Measurements from ENCODE around the gene MYO5B.

DNA sequence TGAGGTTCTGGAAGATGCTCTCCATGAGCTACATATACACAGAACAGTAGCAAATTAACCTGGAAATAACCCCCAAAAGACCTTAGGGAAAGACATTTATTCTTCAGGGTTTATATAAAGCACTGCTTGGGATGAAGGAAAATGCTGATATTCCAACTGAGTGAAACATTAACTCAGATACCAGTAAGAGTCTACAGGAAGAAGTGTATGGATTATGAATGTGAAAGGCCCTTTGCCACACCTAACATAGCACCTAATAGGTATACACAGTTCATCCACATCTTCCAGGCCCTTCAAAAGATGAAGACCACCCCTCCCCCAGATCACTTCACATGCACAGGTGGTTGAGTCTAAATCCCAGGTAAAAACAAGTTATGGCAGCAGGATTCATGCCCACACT, 50.4 kb downstream of the MYO5B start:
- TF ChIP-seq CTCF (IDR thresholded peaks at IDR 0.05; ENCODE audit: poor library complexity), result no peak
- no peak for TF ChIP-seq EZH2phosphoT487 (IDR thresholded peaks at IDR 0.05; ENCODE audit: low read depth, severe bottlenecking, unreplicated experiment)
- TF ChIP-seq EZH2 (IDR thresholded peaks at IDR 0.05; ENCODE audit: borderline replicate concordance), result no peak

All from hepatocyte (in vitro differentiated cells).